IMR-90 (cell line): ENCODE data around the gene DGKH. TPM values are rescaled to one million over a fixed set of nuclear protein-coding genes. Genes with fewer than 3 reads are reported as not detected.
A peak's percentile ranks its signal among the peaks of the same experiment; 100 is the strongest.

Experiments used
- ATAC-seq: fragments of 200-7000 bp; cut with Tn5 transposase; 2 replicates; pipeline ENCODE4 v1.9.1; 2020; ENCODE audit warnings: low read depth, mild to moderate bottlenecking, moderate library complexity
- BruUV-seq: library from RNA; stranded (reverse); fragments of 400-500 nt; replicated peaks from 2 replicates; lab custom pipeline; 2021; lab: Mats Ljungman, UMichigan
- CTCF ChIA-PET: fragments of 300-600 bp; formaldehyde crosslinking; extraction: SDS; loops from one replicate; lab custom pipeline; 2021; ENCODE audit warnings: antibody characterized with exemption; lab: Yijun Ruan, JAX
- POLR2A ChIA-PET: fragments of 300-600 bp; sonication (Branson Sonifier 250); formaldehyde crosslinking; loops from one replicate; lab custom pipeline; 2022; ENCODE audit warnings: antibody characterized with exemption; ENCODE audit not compliant: unreplicated experiment; lab: Charles Lee
- DNase-seq: peaks from one replicate; pipeline ENCODE4 v3.0.0; 2013
- H2AFZ ChIP-seq: replicated peaks from 2 replicates; pipeline ENCODE3; 2013; ENCODE audit warnings: low read length, mild to moderate bottlenecking; ENCODE audit not compliant: poor library complexity
- H2AK5ac ChIP-seq: 2 replicates; pipeline ENCODE4 v1.6.1; 2013; ENCODE audit warnings: low read depth, low read length, inconsistent platforms
- H2AK9ac ChIP-seq: replicated peaks from 2 replicates; pipeline ENCODE3; 2013; ENCODE audit warnings: mild to moderate bottlenecking, low read depth, low read length, moderate library complexity; ENCODE audit not compliant: poor library complexity
- H2BK120ac ChIP-seq: 2 replicates; pipeline ENCODE4 v1.6.1; 2013; ENCODE audit warnings: low read depth, low read length, inconsistent platforms
- H2BK15ac ChIP-seq: 3 replicates; pipeline ENCODE4 v1.6.1; 2013; ENCODE audit warnings: low read depth, low read length, inconsistent platforms
- H2BK20ac ChIP-seq: 2 replicates; pipeline ENCODE4 v1.6.1; 2013; ENCODE audit warnings: low read depth, mild to moderate bottlenecking, inconsistent platforms, low read length, moderate library complexity
- H2BK5ac ChIP-seq: 2 replicates; pipeline ENCODE4 v1.6.1; 2013; ENCODE audit warnings: mild to moderate bottlenecking, low read depth, low read length, inconsistent platforms; ENCODE audit not compliant: poor library complexity, severe bottlenecking
- H3K14ac ChIP-seq: replicated peaks from 2 replicates; pipeline ENCODE4 v1.6.1; 2013; ENCODE audit warnings: low read depth, low read length, inconsistent platforms
- H3K18ac ChIP-seq: 2 replicates; pipeline ENCODE4 v1.6.1; 2013; ENCODE audit warnings: low read depth, low read length, control low read depth
- H3K23ac ChIP-seq: 2 replicates; pipeline ENCODE4 v1.6.1; 2013; ENCODE audit warnings: low read depth, low read length, inconsistent platforms
- H3K27ac ChIP-seq: 2 replicates; pipeline ENCODE4 v1.5.1; 2013; ENCODE audit warnings: mild to moderate bottlenecking, control low read depth, low read length; ENCODE audit not compliant: insufficient read depth
- H3K27me3 ChIP-seq: 2 replicates; pipeline ENCODE4 v1.6.1; 2013; ENCODE audit warnings: low read length; ENCODE audit not compliant: control insufficient read depth, insufficient read depth
- H3K36me3 ChIP-seq: 2 replicates; pipeline ENCODE4 v1.6.1; 2013; ENCODE audit warnings: low read length, mixed read lengths; ENCODE audit not compliant: control insufficient read depth, insufficient read depth
- H3K4ac ChIP-seq: 2 replicates; pipeline ENCODE4 v1.6.1; 2013; ENCODE audit warnings: low read depth, low read length, inconsistent platforms
- H3K4me1 ChIP-seq: 2 replicates; pipeline ENCODE4 v1.6.1; 2013; ENCODE audit warnings: low read length, mixed read lengths; ENCODE audit not compliant: control insufficient read depth, insufficient read depth
- H3K4me2 ChIP-seq: 2 replicates; pipeline ENCODE4 v1.6.1; 2013; ENCODE audit warnings: low read depth, mild to moderate bottlenecking, control low read depth, low read length, moderate library complexity
- H3K4me3 ChIP-seq: 2 replicates; pipeline ENCODE4 v1.5.1; 2013; ENCODE audit warnings: low read depth, mild to moderate bottlenecking, control low read depth, low read length, moderate library complexity; ENCODE audit not compliant: insufficient read depth
- H3K56ac ChIP-seq: 2 replicates; pipeline ENCODE4 v1.6.1; 2013; ENCODE audit warnings: low read length, inconsistent platforms; ENCODE audit not compliant: insufficient read depth; ENCODE audit errors: extremely low read depth
- H3K79me1 ChIP-seq, 2 experiments: 2 replicates each; pipeline ENCODE4 v1.6.1; 2013; ENCODE audit warnings: low read length in 2 of 2, inconsistent platforms in 1 of 2, low read depth in 1 of 2
- H3K9ac ChIP-seq: 2 replicates; pipeline ENCODE4 v1.6.1; 2013; ENCODE audit warnings: low read depth, low read length, control low read depth
- H3K9me1 ChIP-seq: 2 replicates; pipeline ENCODE4 v1.6.1; 2013; ENCODE audit warnings: low read length, inconsistent platforms; ENCODE audit not compliant: insufficient read depth
- H3K9me3 ChIP-seq: 2 replicates; pipeline ENCODE4 v1.6.1; 2013; ENCODE audit warnings: low read length; ENCODE audit not compliant: control insufficient read depth, insufficient read depth
- H4K20me1 ChIP-seq: 2 replicates; pipeline ENCODE4 v1.6.1; 2013; ENCODE audit warnings: low read length, inconsistent platforms; ENCODE audit not compliant: insufficient read depth
- H4K5ac ChIP-seq: 2 replicates; pipeline ENCODE4 v1.6.1; 2013; ENCODE audit warnings: mild to moderate bottlenecking, low read depth, low read length, control low read depth
- H4K8ac ChIP-seq, 2 experiments: 2 replicates each; pipeline ENCODE4 v1.6.1; 2013; ENCODE audit warnings: low read depth in 2 of 2, low read length in 2 of 2, control low read depth in 1 of 2, inconsistent platforms in 1 of 2
- H4K91ac ChIP-seq: 2 replicates; pipeline ENCODE4 v1.6.1; 2013; ENCODE audit warnings: low read depth, low read length, inconsistent platforms; ENCODE audit not compliant: insufficient read depth
- BHLHE40 ChIP-seq: fragments of 150-350 bp; IDR thresholded peaks from 2 replicates; pipeline ENCODE4 v1.6.1; 2016; ENCODE audit warnings: mild to moderate bottlenecking, low read depth, low read length
- CHD1 ChIP-seq: IDR thresholded peaks from 2 replicates; pipeline ENCODE4 v1.6.1; 2012; ENCODE audit warnings: low read depth, low read length, improper control_type of control experiment
- MAZ ChIP-seq: IDR thresholded peaks from 2 replicates; pipeline ENCODE4 v1.6.1; 2012; ENCODE audit warnings: low read depth, mild to moderate bottlenecking, low read length, improper control_type of control experiment, moderate library complexity, borderline replicate concordance
- MXI1 ChIP-seq: IDR thresholded peaks from 2 replicates; pipeline ENCODE4 v1.6.1; 2012; ENCODE audit warnings: low read depth, mild to moderate bottlenecking, low read length, moderate library complexity, borderline replicate concordance
- RAD21 ChIP-seq: IDR thresholded peaks from 2 replicates; pipeline ENCODE4 v1.6.1; 2012; ENCODE audit warnings: low read length, improper control_type of control experiment
- WGBS, 2 experiments: methylation state at CpG; one replicate each; pipeline versions ENCODE4 v1.1.5 to v1.1.7; 2013; ENCODE audit warnings: missing lambda C conversion rate in 2 of 2; ENCODE audit not compliant: insufficient read length in 1 of 2; ENCODE audit errors: extremely low coverage in 2 of 2; 5-methylcytosine and 5-hydroxymethylcytosine counted together
- dilution Hi-C: fragments of 300-500 bp; cut with HindIII; formaldehyde crosslinking; loops from one replicate; pipeline ENCODE4 v1.14.3; 2018; ENCODE audit warnings: low sequenced_read_pairs; ENCODE audit not compliant: unreplicated experiment
- in situ Hi-C: fragments of 300-500 bp; cut with MboI; formaldehyde crosslinking; loops from 3 replicates; pipeline ENCODE4 v1.14.3; 2019; ENCODE audit warnings: low sequenced_read_pairs, inconsistent platforms, mixed read lengths
- intact Hi-C: fragments of 100-400 bp; cut with micrococcal nuclease; formaldehyde crosslinking; loops from 2 replicates; pipeline ENCODE4 v1.10.0; 2022
- polyA plus RNA-seq, 3 experiments: library from polyadenylated mRNA; depleted of rRNA; stranded (reverse); fragments of >200 nt; gene quantifications; 2 replicates each; pipeline ENCODE4 v1.2.3, GENCODE V29; 2012; ENCODE audit warnings: low replicate concordance in 1 of 3
- total RNA-seq: library from RNA; depleted of rRNA; stranded (reverse); fragments of >200 nt; gene quantifications from 2 replicates; pipeline ENCODE4 v1.2.3, GENCODE V29; 2012
- TF ChIP-seq, protein P1 (sequence below): fragments of 150-350 bp; IDR thresholded peaks from 2 replicates; pipeline ENCODE4 v1.6.1; 2017; ENCODE audit warnings: mild to moderate bottlenecking, antibody characterized with exemption, low read length, low read depth
- TF ChIP-seq, protein P2 (sequence below): conservative IDR thresholded peaks from 2 replicates; pipeline ENCODE4 v1.5.1; 2012; ENCODE audit warnings: mild to moderate bottlenecking, low read depth, low read length, improper control_type of control experiment
- TF ChIP-seq, protein P3 (sequence below): fragments of 150-350 bp; IDR thresholded peaks from 2 replicates; pipeline ENCODE4 v1.6.1; 2016; ENCODE audit warnings: low read depth, mild to moderate bottlenecking, low read length, moderate library complexity, borderline replicate concordance

Gene DGKH
- total and polyA plus RNA-seq, 2 of the 4 experiments (the other 2 are of a cell fraction): 2.0 to 13.4 TPM

DNA sequence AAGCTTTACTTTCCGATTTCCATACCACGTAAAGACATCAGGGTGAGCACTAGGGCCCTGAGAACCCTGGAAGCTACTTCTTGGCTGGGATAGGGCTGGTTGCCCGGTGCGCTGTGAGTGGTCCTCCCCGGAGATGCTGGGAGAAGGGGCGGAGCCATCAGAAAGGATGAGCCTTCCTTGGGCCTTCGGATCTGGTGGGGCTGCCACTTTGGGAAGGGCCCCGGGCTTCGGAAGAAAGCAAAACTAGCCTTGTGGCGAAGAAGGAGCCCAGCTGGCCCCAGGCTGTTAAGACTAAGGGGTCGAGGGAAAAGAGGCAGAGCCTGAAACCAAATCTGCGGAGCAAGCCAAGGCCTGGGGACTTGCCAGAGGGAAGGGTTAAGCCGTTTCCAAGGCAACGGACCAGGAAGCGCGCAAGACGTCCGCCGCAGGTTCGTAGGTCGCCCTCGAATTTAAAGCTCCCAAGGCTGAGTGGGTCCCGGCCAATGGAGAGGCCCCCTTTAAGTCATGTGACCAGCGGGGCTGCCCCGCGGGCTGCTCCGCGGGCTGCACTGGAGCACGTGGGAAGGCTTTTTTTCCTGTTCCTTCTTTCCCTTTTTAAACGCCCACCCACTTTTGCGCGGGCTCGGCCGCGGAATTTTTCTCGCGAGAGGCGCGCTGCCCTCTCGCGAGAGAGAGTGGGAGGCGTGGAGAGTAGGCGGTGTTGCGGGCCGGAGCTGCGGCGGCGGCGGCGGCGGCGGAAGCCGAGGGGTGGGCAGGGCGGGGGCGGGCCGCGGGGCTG is 223.1 kb downstream of the DGKH start:
- Histone ChIP-seq H2AFZ (peak overlapping the region; percentile 97), H3K56ac (peak overlapping the region; percentile 80), H4K91ac (peak overlapping the region; percentile 78), H2AK5ac (peak overlapping the region; percentile 47), H3K14ac (peak overlapping the region; percentile 80), H3K27me3 (no peaks in the 10 kb centered on the region), H4K5ac (peak overlapping the region; percentile 19), H2BK20ac (peak overlapping the region; percentile 48), H3K23ac (peak overlapping the region; percentile 58; the same call in 1 of the 2 replicates), H2BK5ac (peak overlapping the region; percentile 57), H3K4me3 (peak overlapping the region; percentile 73), H3K36me3 (no peaks in the 10 kb centered on the region), H3K9me1 (peaks cover 3% of the 10 kb centered on the region), H3K18ac (peak overlapping the region; percentile 25), H3K4ac (peak overlapping the region; percentile 86), H3K9ac (peak overlapping the region; percentile 38), H3K4me2 (peak overlapping the region; percentile 57), H2BK120ac (peak overlapping the region; percentile 85), H4K8ac (peak overlapping the region; percentile 95 to 99), H3K79me1 (peaks cover 17 to 46% of the 10 kb centered on the region in 2 experiments), H3K27ac (peak overlapping the region; percentile 71), H4K20me1 (no peaks in the 10 kb centered on the region), H2BK15ac (peak overlapping the region; percentile 86; the same call in 1 of the 3 replicates), H2AK9ac (peak overlapping the region; percentile 22), H3K4me1 (peaks cover 6% of the 10 kb centered on the region), H3K9me3 (no peaks in the 10 kb centered on the region)
- WGBS, 2 experiments: 5% methylated on average over 4 of the region's 57 CpGs; no CpG with 5 or more reads in 1 of the 2 experiments
- in situ Hi-C loops (no loop called here), intact Hi-C loops (no loop called here), dilution Hi-C loops (no loop called here)
- ATAC-seq (peak; percentile 91), DNase-seq (peak; percentile 98)
- CTCF ChIA-PET: no interaction called here
- TF ChIP-seq RAD21 (no peak), MXI1 (peak; percentile 95), MAZ (no peak), BHLHE40 (peak; percentile 65), CHD1 (no peak)
- TF ChIP-seq, protein P1, sequence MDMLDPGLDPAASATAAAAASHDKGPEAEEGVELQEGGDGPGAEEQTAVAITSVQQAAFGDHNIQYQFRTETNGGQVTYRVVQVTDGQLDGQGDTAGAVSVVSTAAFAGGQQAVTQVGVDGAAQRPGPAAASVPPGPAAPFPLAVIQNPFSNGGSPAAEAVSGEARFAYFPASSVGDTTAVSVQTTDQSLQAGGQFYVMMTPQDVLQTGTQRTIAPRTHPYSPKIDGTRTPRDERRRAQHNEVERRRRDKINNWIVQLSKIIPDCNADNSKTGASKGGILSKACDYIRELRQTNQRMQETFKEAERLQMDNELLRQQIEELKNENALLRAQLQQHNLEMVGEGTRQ: peak; percentile 98
- TF ChIP-seq, protein P2, sequence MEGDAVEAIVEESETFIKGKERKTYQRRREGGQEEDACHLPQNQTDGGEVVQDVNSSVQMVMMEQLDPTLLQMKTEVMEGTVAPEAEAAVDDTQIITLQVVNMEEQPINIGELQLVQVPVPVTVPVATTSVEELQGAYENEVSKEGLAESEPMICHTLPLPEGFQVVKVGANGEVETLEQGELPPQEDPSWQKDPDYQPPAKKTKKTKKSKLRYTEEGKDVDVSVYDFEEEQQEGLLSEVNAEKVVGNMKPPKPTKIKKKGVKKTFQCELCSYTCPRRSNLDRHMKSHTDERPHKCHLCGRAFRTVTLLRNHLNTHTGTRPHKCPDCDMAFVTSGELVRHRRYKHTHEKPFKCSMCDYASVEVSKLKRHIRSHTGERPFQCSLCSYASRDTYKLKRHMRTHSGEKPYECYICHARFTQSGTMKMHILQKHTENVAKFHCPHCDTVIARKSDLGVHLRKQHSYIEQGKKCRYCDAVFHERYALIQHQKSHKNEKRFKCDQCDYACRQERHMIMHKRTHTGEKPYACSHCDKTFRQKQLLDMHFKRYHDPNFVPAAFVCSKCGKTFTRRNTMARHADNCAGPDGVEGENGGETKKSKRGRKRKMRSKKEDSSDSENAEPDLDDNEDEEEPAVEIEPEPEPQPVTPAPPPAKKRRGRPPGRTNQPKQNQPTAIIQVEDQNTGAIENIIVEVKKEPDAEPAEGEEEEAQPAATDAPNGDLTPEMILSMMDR: no peak
- TF ChIP-seq, protein P3, sequence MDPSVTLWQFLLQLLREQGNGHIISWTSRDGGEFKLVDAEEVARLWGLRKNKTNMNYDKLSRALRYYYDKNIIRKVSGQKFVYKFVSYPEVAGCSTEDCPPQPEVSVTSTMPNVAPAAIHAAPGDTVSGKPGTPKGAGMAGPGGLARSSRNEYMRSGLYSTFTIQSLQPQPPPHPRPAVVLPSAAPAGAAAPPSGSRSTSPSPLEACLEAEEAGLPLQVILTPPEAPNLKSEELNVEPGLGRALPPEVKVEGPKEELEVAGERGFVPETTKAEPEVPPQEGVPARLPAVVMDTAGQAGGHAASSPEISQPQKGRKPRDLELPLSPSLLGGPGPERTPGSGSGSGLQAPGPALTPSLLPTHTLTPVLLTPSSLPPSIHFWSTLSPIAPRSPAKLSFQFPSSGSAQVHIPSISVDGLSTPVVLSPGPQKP: no peak
- no TSS peak for BruUV-seq
- POLR2A ChIA-PET: interaction anchor here (0.6 kb wide), 1 partner anchor 864 kb away, joined by 10 read pairs; no protein-coding TSS in a partner anchor
